ENCODE data around the gene PAX3.
A peak's percentile ranks its signal among the peaks of the same experiment; 100 is the strongest.

Gene PAX3

GRCh38 chr2:222330910-222331309 lies 32.1 kb upstream of the PAX3 start:
- no peak overlapping the region for H3K9ac ChIP-seq (ENCODE audit: insufficient read length)
- TF ChIP-seq FOXP2 (optimal IDR thresholded peaks at IDR 0.05; ENCODE audit: control extremely low read depth, extremely low read length, insufficient read depth): no peak
- TF ChIP-seq EZH2 (IDR thresholded peaks at IDR 0.05): no peak
- no peak for TF ChIP-seq POLR2AphosphoS5 (IDR thresholded peaks at IDR 0.05; ENCODE audit: borderline replicate concordance, low read depth, low read length)
- no peak overlapping the region for H3K27ac ChIP-seq
- H3K36me3 ChIP-seq (ENCODE audit: insufficient read depth, low read length): 0 out of 2 replicates have a peak, but pooled peaks cover 3% of the 10 kb centered on the region
- H3K9me3 ChIP-seq (ENCODE audit: low read depth, low read length): peaks cover 4% of the 10 kb centered on the region; the same call in 1 of the 2 replicates
- DNase-seq (ENCODE audit: low read depth, low spot score): no peak
- no peak overlapping the region for H3K4me3 ChIP-seq

- Histone ChIP-seq H3K27ac (no peak overlapping the region), H3K9me3 (ENCODE audit: low read depth, low read length) (no peaks in the 10 kb centered on the region), H3K36me3 (ENCODE audit: insufficient read depth, low read length) (no peaks in the 10 kb centered on the region), H3K9ac (ENCODE audit: insufficient read length) (no peak overlapping the region), H3K4me3 (no peak overlapping the region)
- DNase-seq (ENCODE audit: low read depth, low spot score): no peak
- TF ChIP-seq POLR2AphosphoS5 (IDR thresholded peaks at IDR 0.05; ENCODE audit: borderline replicate concordance, low read depth, low read length): no peak
- no peak for TF ChIP-seq FOXP2 (optimal IDR thresholded peaks at IDR 0.05; ENCODE audit: control extremely low read depth, extremely low read length, insufficient read depth)
- no peak for TF ChIP-seq EZH2 (IDR thresholded peaks at IDR 0.05)
These were observed 23.4 kb upstream of the PAX3 start for GRCh38 chr2:222322236-222322635.

DNA sequence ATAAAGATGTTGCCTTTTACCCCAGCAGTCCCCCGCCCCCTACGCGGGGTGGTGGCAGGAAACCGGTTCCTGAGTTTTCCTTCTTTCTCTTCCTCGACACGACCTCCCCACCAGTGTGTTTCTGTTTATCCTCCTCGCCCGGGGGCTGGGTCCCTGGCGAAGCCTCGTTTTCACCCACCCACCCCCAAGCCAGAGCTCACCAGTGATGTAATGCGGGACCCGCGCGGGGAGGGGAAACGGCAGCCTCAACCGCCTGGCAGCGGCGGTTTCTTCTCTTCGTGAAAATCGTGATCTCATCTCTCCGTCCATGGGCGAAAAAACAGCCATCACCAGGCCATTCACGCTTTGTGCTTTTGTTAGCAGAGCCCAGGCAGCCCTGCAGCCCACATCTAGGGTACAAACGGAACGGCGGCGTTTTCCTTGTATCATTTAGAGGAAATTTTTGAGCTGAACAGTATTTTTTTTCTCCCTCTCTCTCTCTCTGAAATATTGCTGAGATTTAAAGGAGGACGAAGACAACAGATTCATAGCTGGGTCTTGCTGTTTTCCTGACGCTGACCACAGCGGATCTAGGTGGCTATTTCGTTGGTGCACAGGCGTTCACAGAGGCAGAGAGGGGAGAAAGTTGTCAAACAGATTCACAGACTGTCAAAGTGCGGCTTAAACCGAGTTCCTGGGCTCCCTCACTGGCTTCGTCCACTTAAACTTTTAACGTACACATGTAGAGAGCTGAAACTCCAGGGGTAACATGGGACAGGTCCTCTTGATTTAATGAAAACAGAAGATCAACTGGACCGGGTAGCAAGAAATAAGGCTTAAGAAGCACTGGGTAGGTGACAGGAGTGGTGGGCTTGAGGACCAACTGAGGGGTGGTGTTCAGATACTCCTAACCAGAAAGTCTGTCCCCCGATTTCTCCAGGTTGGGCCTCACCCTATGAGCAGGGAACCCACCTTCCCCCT lies 21.9 kb upstream of the PAX3 start:
- Histone ChIP-seq H3K27ac (no peak overlapping the region), H3K9ac (ENCODE audit: insufficient read length) (no peak overlapping the region), H3K36me3 (ENCODE audit: insufficient read depth, low read length) (no peaks in the 10 kb centered on the region), H3K4me3 (peak overlapping the region; percentile 85), H3K9me3 (ENCODE audit: low read depth, low read length) (no peaks in the 10 kb centered on the region)
- no peak for TF ChIP-seq FOXP2 (optimal IDR thresholded peaks at IDR 0.05; ENCODE audit: control extremely low read depth, extremely low read length, insufficient read depth)
- TF ChIP-seq POLR2AphosphoS5 (IDR thresholded peaks at IDR 0.05; ENCODE audit: borderline replicate concordance, low read depth, low read length): no peak
- no peak for TF ChIP-seq EZH2 (IDR thresholded peaks at IDR 0.05)
- DNase-seq (ENCODE audit: low read depth, low spot score): no peak

GRCh38 chr2:222319586-222320435 lies 21.0 kb upstream of the PAX3 start:
- DNase-seq (ENCODE audit: low read depth, low spot score): no peak
- no peaks in the 10 kb centered on the region for H3K9me3 ChIP-seq (ENCODE audit: low read depth, low read length)
- TF ChIP-seq POLR2AphosphoS5 (IDR thresholded peaks at IDR 0.05; ENCODE audit: borderline replicate concordance, low read depth, low read length) (peak; percentile 41; the same call in 1 of the 2 replicates), EZH2 (IDR thresholded peaks at IDR 0.05) (no peak), FOXP2 (optimal IDR thresholded peaks at IDR 0.05; ENCODE audit: control extremely low read depth, extremely low read length, insufficient read depth) (no peak)
- no peak overlapping the region for H3K9ac ChIP-seq (ENCODE audit: insufficient read length)
- H3K4me3 ChIP-seq: peak overlapping the region; percentile 85
- H3K27ac ChIP-seq: no peak overlapping the region
- no peaks in the 10 kb centered on the region for H3K36me3 ChIP-seq (ENCODE audit: insufficient read depth, low read length)

- Histone ChIP-seq H3K4me3 (peak overlapping the region; percentile 92), H3K27ac (no peak overlapping the region), H3K36me3 (ENCODE audit: insufficient read depth, low read length) (no peaks in the 10 kb centered on the region), H3K9ac (ENCODE audit: insufficient read length) (peak overlapping the region; percentile 54), H3K9me3 (ENCODE audit: low read depth, low read length) (no peaks in the 10 kb centered on the region)
- no peak for TF ChIP-seq POLR2AphosphoS5 (IDR thresholded peaks at IDR 0.05; ENCODE audit: borderline replicate concordance, low read depth, low read length)
- no peak for DNase-seq (ENCODE audit: low read depth, low spot score)
These were observed 20.2 kb upstream of the PAX3 start for GRCh38 chr2:222318712-222319585.

GRCh38 chr2:222318026-222318711 lies 19.4 kb upstream of the PAX3 start:
- no peaks in the 10 kb centered on the region for H3K36me3 ChIP-seq (ENCODE audit: insufficient read depth, low read length)
- H3K9me3 ChIP-seq (ENCODE audit: low read depth, low read length): no peaks in the 10 kb centered on the region
- peak overlapping the region; percentile 92 for H3K4me3 ChIP-seq
- no peak for TF ChIP-seq POLR2AphosphoS5 (IDR thresholded peaks at IDR 0.05; ENCODE audit: borderline replicate concordance, low read depth, low read length)
- no peak for TF ChIP-seq EZH2 (IDR thresholded peaks at IDR 0.05)
- TF ChIP-seq FOXP2 (optimal IDR thresholded peaks at IDR 0.05; ENCODE audit: control extremely low read depth, extremely low read length, insufficient read depth): no peak
- no peak overlapping the region for H3K27ac ChIP-seq
- H3K9ac ChIP-seq (ENCODE audit: insufficient read length): peak overlapping the region; percentile 54
- DNase-seq (ENCODE audit: low read depth, low spot score): peak; percentile 65

DNA sequence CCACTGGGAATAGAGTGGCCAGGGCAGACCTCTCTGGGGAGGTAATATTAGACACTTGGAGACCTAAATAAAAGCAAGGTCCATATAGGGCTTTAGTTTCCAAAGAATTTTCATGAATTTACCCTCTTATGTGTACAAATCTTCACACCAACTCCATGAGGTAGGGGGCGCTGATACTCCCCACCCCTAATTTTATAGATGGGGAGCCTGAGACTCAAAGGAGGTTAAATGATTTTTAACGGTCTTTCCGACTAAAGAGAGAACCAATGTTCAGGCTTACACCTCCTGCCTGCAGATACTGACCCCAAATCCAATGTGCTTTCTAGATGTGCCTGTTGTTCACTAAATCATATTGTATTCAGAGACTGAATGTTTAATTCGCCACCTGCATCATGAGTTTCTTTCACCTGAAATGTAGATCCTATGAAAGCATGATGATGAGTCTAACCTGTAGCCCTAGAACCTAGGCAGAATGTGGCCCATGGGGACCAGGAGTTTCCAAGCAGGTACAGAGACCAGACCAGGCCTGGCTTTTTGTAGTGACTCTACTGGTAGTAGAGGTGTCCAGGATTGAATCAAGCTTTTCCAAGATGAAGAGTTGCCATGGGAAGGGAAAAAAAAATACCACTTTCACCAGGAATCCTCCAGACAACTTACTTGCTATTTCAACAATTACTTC lies 16.8 kb upstream of the PAX3 start:
- Histone ChIP-seq H3K9ac (ENCODE audit: insufficient read length) (no peak overlapping the region), H3K27ac (no peak overlapping the region), H3K9me3 (ENCODE audit: low read depth, low read length) (no peaks in the 10 kb centered on the region), H3K4me3 (no peak overlapping the region), H3K36me3 (ENCODE audit: insufficient read depth, low read length) (no peaks in the 10 kb centered on the region)
- DNase-seq (ENCODE audit: low read depth, low spot score): no peak
- TF ChIP-seq POLR2AphosphoS5 (IDR thresholded peaks at IDR 0.05; ENCODE audit: borderline replicate concordance, low read depth, low read length) (no peak), EZH2 (IDR thresholded peaks at IDR 0.05) (no peak), FOXP2 (optimal IDR thresholded peaks at IDR 0.05; ENCODE audit: control extremely low read depth, extremely low read length, insufficient read depth) (no peak)
